NCI-H748 (cell line): ENCODE data around the gene CA9.
A peak's percentile ranks its signal among the peaks of the same experiment; 100 is the strongest.

Experiments
- DNase-seq: peaks from one replicate; lab custom pipeline; 2025; ENCODE audit not compliant: unreplicated experiment; lab: John Stamatoyannopoulos, UW

The CA9 gene

DNA sequence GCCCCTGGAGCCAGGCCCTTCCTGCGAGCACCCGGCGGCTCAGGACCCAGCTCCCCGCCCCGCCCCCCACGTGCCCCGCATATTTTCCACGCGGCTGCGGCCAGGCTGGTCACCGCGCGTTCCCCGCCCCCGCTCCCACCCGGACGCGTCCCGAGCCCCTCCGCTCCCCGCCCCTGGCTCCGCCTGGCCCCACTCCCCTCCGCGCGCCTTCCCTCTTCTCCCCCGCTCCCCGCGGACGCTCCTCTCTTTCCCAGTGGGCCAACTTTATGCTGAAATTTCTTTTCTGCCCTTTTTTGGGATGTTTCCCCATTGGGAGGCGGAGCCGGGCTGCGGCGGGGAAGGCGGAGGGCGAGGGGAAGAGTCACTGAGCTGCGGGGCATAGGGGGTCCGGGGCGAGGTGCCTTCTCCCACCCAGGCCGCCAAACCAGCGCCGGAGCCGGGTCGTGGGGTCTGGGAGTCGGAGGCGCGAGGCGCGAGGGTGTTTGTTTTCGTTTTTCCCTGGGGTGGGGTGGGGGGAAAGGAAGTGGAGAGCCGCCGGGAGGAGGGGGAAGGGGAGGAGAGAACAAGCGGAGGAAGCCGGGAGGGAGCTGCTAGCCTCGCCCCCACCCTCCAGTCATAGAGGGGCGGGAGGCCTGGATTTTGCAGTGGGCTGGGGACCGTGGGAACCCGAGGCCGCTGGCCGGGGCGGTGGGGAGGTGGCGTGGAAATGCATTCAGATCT is 17.0 kb downstream of the CA9 start:
- peak; percentile 51 for DNase-seq

DNA sequence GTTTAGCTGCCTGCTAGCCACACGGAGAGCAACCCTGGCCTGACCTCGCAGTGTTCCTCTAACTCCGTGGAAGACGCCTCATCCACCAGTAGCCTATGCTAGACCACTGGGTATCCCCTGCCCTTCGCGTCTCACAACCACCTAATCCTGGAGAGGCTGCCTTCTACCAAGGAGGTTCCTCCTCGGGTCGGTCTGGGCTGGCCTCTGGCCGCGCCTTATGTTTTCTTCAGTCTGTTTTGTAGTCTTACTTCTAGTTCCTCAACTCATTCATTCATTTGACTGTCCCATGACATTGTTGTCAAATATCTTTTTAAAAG is 17.6 kb downstream of the CA9 start:
- no peak for DNase-seq

- no peak for DNase-seq
Observed at GRCh38 chr9:35691757-35692301, 18.1 kb downstream of the CA9 start.

GRCh38 chr9:35695943-35696401 is 22.2 kb downstream of the CA9 start:
- DNase-seq: no peak

DNA sequence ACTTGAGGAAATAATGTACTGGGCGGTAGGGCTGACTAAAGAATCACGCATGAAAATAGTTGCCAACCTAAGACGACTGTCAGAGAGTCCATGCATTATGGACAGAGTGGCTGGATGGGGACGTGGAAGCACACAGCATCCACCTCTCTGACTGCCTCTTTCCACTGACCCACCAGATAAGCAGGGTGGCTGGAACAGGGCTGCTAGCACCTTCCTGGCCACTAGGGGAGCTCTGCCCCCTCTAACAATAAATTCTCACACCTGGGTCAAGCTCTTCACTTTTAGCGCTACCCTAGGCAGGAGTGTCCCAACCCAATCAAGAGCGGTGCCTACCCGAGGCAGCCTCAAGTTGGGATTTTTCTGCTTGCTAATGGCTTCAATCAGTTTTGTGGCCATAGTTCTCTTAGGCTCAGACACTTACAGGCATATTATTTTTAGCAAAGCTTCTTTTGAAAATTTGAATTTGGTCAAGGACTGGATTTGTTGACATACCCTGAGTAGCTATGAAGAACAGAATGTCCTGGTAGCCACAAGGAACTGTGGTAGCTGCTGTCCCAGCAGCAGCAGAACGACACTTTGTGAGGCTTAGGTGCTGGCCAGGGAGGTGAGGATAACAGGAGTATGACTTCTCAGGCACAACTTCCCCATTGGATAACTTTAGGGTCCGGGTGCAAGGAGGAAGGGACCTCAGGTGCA is 22.9 kb downstream of the CA9 start:
- DNase-seq: peak; percentile 48

DNA sequence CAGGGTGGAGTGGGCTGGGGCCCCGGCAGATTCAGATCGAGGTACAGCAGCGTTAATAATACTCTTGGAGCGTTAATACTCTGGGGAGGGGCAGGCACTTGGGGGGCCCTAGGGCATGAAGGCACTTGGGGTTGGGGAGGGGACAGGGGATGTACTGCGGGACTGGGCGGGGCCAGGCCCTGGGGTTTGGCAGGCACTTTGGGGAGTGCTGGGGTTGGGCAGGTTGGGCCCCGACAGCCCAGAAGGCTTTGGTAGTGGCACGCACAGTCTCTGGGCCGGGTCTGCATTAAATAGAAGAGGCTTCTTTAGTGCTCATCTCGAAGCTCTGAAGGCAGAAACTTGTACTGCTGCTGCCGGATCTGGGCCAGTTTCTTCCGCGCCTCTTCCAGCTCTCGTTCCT is 23.8 kb downstream of the CA9 start:
- DNase-seq: no peak

- DNase-seq: no peak
Observed at GRCh38 chr9:35698231-35698630, 24.5 kb downstream of the CA9 start.

DNA sequence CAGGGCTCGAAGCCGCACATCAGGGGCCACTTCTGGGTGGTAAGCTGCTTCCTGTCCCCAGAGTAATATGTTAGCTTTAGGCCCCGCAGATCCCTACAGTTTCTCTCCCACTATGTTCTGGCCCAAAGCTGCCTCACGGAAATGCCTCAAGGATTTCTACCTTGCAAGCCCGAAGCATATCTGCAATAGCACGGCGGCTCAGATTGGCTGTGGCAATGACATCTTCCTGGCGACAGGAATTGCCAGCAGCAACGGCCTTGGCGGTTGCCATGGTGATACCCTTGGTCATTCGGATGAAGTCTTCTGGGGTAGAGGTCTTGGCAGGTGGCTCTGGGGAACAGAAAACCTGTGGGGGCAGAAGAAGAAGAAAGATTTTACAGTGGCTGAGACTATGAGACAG is 26.3 kb downstream of the CA9 start:
- DNase-seq: no peak

DNA sequence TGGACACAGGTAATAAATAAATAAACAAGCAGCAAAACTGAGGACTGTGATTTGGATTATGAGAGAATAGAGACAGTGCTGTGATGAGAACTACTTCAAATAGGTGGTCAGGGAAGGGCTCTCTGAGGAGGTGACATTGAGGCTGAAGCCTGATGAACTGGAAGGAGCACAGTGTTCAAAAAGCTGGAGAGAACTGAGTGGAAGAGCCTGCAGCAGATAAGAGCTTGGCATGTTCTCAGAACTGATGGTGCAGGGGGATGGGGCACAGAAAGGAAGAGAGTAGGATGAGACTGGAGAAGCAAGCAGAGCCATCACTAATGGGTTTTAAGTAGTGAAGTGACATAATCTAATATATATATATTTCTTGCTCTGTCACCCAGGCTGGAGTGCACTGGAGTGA is 27.2 kb downstream of the CA9 start:
- no peak for DNase-seq

DNA sequence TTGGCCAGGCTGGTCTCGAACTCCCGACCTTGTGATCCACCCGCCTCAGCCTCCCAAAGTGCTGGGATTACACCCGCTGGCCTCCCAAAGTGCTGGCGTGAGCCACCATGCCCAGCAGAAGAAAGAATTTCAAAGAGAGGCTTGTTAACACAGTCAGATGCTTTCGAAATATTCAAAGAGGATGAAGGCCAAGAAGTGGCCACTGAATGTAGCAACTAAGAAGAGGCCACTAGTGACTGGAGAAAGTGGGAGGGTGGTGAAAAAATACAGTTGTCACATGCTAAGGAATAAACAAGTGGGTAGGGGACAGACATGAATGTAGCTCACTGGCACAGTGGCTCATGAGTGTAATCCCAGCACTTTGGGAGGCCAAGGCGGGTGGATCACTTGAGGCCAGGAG is 29.0 kb downstream of the CA9 start:
- no peak for DNase-seq

- DNase-seq: no peak
Observed at GRCh38 chr9:35703906-35704672, 30.4 kb downstream of the CA9 start.

DNA sequence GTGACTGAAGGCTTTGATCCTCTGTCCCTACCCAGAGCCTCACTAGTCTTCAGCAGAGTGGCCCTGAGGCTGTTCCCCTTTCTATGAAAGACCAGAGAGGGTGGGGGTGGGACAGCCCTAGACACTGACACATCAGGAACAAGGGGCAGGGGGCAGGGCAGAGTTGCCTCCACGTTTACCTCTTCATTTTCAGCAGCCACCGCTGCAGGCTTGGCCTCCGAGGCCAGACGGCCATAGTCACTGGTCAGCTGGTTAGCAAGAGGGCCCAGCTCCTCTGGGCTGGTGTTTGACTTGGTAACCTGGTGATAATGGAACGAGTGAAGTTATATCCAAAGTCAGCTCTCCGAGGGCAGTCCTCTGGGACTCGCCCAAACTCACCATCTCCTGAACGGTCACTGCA is 31.6 kb downstream of the CA9 start:
- no peak for DNase-seq

DNA sequence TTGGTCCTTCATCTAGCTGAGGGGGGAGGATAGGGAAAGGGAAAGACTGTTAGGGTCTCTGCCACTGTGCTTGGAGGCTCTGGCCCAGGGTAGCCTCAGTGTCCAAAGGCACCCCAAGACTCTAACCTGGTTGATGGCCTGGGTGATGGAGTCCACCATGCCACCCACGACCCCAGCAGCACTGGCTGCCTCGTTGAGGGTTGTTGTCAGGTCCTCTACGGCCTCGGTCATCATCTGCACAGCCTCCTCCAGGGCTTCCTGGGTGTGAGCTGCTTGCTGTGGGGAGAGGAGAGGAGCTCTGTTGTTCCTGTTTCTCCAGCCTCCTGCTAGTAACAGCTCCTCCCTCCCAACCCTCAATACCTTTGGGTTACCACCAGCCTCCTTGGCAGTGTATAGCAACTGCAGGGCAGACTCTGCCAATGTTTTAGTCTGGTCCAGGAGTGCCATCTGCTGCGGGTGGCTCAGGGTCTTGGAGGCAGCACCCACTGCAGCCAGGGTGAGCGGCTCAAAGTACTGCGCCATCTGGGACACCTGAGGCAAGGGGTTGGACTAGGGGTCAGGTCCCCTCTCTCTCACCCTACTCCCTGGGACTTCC is 32.2 kb downstream of the CA9 start:
- DNase-seq: no peak

GRCh38 chr9:35706951-35707350 is 33.2 kb downstream of the CA9 start:
- DNase-seq: no peak

DNA sequence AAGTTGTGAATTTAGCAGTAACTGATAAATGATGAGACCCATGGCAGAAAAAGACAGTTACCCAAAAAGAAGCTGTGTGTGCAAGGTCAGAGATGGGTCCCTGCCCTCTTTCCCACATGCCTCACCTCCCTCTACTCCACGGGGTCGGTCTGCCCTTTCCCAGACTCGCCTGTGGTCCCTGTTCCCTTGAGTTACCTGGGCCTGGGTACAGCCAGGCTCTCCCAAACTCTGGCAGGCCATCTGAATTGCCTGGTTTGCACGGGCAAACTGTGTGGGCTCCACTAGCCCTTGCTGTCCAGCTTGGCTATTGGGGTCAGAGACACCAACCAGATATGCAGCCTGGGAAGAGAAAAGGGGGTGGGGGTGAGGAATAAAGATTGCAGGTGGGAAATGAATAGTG is 34.4 kb downstream of the CA9 start:
- no peak for DNase-seq

DNA sequence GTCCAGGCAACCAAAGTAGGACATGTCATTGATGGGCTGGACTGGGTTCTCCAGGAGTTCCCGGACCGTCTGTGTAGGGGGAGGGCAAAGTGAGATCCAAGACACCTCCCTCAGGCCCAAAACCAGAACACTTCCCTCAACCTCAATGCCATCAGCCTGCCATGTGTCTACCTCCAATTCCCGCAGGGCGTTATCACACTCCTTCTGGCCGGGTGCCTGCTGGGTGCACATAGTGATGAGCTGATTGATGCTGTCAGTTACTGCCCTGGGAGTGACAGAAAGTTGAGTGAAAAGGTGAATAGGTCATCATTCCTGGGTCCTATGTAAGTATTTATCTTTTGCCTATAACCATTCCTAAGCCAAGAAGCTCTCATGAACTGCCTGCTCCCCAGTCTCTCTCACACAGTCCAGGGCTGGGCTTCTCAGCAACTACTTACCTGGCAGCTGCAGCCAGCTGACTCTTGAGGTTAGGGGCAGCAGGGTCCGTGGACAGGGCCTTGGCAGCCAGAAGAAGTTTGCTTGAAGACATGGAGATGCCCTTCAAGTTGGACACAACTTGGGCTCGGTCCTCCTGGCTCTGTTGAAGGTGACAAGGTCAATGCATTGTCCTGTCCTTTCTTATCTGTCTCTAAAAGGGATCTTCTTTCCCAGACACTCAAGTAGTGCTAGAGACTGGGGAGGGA is 37.2 kb downstream of the CA9 start:
- DNase-seq: no peak

- no peak for DNase-seq
Observed at GRCh38 chr9:35711501-35712428, 38.0 kb downstream of the CA9 start.

DNA sequence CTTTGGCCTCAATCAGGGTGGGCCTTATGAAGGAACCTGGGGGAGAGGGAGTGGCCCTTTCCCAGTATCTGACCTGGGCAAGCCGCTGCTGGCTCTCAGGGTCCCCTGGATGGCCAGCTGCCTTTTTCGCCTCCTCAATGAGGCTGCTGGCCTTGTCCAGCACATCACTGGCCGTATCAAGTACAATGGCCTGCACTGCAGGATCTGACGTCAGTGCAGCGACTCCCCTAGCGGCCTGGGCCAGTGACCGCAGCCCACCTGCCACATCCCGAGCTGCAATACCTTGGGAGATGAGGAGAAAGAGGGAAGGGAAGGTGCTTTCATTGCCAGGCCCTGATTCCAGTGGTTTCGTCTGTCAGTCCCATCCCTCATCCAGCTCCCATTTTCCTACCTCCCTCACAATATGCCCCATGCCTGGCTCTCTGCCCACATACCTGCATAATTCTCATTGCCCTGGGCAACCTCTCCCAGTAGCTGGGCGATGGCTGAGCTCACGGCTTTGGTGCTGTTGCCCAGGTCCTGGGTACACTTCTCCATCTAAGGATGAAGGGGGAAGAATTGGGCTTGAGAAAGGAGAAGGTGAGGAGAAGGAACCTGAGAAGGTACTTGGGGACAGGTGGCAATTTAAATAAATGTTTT is 39.2 kb downstream of the CA9 start:
- DNase-seq: no peak

- DNase-seq: no peak
Observed at GRCh38 chr9:35713578-35713977, 39.9 kb downstream of the CA9 start.
